Fibroblast of skin of right biceps (primary cell): ENCODE results near the gene MED27.

Experiments
- DNase-seq: peaks from one replicate; pipeline ENCODE4 v3.0.0-alpha.2; 2013

MED27 gene

GRCh38 chr9:131915181-131915580 is 164.5 kb downstream of the MED27 start:
- peak; percentile 69 for DNase-seq

GRCh38 chr9:131912671-131913070 is 167.0 kb downstream of the MED27 start:
- DNase-seq: no peak

GRCh38 chr9:131912069-131912468 is 167.6 kb downstream of the MED27 start:
- DNase-seq: no peak

- no peak for DNase-seq
Measured at GRCh38 chr9:131910572-131910971, 169.1 kb downstream of the MED27 start.

- DNase-seq: no peak
Measured at GRCh38 chr9:131905144-131905543, 174.5 kb downstream of the MED27 start.

- no peak for DNase-seq
Measured at GRCh38 chr9:131899296-131900228, 180.1 kb downstream of the MED27 start.

- no peak for DNase-seq
Measured at GRCh38 chr9:131892902-131893500, 186.7 kb downstream of the MED27 start.

GRCh38 chr9:131892162-131892707 is 187.4 kb downstream of the MED27 start:
- DNase-seq: no peak

- no peak for DNase-seq
Measured at GRCh38 chr9:131891598-131891997, 188.1 kb downstream of the MED27 start.

- no peak for DNase-seq
Measured at GRCh38 chr9:131889437-131890251, 190.0 kb downstream of the MED27 start.

- DNase-seq: no peak
Measured at GRCh38 chr9:131888923-131889322, 190.7 kb downstream of the MED27 start.

DNA sequence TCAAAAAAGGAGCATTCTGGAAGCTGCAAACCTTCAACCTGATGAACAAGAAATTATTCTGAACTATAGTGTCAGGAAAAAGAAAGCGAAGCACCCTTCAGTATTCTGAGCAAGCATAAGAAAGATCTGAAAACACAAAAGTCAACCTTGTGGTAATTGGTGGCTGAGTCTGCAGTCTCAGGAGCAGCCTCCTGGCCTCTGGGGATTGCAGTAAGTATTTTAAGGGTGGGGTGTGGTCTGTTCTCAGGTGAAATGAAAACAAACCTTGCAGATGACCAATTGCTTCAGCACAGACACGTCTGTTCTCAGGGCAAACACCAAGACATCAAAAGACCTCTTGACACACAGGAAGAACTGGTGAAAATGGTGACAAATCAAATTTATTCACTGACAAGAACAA is 192.0 kb downstream of the MED27 start:
- DNase-seq: no peak

DNA sequence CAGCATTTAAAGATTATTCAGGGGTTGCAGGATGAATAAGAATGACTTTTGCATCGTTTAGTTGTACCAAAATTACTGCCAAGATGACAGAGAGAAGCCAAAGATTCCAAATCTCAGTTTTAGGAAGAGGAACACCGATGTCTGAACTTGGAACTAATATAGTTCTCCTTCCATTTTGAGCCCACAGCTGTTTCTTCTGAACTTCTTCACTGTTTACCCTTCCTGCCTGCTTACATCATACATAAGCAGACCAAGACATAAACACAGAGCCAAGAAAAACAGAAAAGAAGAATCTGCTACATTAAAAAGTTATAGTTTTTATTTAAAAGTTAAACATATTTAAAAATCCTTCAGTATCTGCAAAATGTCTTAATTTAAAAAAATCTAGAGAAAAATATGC is 192.8 kb downstream of the MED27 start:
- no peak for DNase-seq

GRCh38 chr9:131885144-131885609 is 194.5 kb downstream of the MED27 start:
- DNase-seq: no peak

GRCh38 chr9:131884222-131884621 is 195.4 kb downstream of the MED27 start:
- DNase-seq: no peak

DNA sequence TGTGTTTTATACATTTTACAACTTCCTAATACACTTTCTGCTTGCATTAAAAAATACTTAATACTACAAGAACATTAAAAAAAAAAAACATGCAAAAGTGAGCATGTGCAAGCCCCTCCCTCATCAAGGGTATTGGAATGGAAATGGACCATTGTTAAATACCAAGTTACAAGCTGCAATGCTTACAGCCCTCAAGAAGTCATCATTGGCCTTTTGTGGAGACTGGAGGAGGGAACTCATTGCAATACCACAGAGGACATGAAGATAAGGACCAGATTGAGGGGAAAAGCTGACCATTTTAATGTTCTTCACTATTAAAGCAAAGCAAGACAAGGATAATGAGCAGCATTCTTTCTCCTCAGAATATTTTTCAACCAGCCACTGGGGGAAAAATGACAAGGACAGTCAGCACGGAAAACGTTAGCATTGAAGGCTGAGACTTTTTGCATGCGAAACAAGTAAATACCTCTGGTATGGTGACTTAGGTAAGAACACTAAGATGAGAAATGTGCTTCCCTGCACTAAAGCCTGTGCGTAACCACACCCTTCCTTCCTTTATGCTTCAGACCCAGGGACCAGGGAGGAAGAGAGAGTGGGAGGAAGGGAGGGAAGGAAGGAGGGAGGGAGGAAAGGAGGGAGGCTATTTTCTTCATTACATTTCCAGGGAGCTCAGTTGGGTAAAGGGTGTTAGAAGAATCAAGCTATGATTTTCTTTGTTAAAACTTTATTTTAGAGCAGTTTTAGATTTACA is 198.7 kb downstream of the MED27 start:
- DNase-seq: no peak

GRCh38 chr9:131879911-131880290 is 199.8 kb downstream of the MED27 start:
- no peak for DNase-seq

- DNase-seq: no peak
Measured at GRCh38 chr9:131879181-131879910, 200.3 kb downstream of the MED27 start.

DNA sequence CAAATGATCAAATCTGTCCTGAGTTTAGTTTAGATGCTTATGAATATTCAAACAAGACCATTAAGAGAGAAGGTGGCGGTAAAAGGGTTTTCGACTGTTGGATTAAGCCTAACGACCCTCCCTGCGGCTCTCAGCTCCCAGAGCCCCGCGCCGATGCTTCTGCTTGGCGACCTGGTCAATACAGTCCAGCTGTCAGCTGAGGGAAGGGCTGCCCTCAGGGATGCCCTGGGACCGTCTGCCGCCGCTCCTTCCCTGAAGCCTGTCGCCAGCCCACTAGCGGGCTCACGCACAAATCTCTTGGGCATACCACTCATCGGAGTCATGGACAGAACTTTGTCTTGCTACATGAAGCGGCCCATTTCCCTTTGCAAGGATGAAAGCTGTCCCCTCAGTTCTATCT is 203.2 kb downstream of the MED27 start:
- no peak for DNase-seq

DNA sequence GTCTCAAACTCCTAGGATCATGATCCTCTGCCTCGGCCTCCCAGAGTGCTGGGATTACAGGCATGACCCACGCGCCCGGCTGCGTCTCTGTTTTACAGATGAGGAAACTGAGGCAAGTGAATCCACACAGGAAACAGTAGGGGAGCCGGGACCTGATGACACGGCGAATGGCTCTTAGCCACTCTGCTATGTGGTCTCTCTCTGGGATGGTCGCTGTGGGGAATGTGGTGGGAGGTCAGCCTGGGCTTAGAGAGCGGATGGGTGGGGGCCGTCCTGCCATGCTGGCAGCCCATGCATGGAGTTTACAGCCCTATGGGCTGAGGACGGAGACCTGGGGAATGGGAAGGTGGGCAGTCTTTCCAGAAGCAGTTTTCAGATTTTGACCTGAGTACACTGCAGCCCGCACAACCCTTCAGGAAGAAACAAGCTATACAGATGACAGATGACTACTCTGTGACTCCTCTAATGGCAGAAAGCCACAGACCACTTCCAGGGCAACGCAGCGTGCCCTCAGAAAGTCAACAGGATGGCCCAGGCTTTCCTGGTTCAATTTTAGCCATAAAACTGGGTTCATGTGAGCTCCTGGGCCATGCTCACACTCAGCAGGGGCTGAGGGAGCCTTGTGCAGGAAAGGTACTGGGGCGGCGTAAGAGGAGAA is 203.7 kb downstream of the MED27 start:
- DNase-seq: peak; percentile 42
